Measurements from ENCODE around the gene RPTN.
A peak's percentile ranks its signal among the peaks of the same experiment; 100 is the strongest.
"Not testable (repeated sequence)": the region's sequence is repeated elsewhere in the genome, so short reads cannot be mapped to it uniquely, and the experiment has no call there.

The RPTN gene

DNA sequence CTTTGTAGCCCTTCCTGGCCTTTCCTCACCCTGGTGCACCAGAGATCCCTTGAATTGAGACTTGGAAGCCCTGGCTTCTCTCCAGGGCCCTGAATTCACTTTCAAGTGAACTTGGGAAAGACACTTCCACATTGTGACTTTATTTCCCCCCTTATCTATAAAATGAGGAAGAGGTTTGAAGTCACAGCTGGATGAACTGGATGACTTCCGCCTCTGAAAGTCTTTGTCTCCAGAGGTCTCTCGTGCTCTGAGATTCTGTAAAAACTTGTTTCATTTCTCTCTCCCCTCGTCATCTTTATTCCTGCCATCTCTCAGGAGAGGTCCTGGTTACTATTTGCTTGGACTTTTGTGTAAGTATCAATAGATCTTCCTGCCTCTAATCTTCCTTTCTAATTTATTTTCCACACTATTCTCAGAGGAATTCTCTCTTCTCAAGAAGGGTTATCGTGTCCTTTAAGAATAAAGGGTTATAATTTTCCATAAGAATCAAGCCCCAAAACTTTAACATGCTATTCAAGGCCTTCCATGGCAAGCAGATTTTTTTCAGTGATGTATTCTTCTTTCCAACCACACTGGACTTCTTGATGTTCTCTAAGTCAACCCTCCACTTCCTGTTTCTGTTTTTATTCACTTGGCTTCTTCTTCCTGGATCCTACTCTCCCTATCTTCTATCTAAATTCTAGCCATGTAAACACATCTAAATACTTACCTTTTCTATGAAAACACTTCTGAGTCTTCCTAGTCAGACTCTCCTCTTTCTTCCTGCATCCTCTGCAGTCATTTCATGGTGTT lies 6.5 kb upstream of the RPTN start:
- DNase-seq: no peak

DNA sequence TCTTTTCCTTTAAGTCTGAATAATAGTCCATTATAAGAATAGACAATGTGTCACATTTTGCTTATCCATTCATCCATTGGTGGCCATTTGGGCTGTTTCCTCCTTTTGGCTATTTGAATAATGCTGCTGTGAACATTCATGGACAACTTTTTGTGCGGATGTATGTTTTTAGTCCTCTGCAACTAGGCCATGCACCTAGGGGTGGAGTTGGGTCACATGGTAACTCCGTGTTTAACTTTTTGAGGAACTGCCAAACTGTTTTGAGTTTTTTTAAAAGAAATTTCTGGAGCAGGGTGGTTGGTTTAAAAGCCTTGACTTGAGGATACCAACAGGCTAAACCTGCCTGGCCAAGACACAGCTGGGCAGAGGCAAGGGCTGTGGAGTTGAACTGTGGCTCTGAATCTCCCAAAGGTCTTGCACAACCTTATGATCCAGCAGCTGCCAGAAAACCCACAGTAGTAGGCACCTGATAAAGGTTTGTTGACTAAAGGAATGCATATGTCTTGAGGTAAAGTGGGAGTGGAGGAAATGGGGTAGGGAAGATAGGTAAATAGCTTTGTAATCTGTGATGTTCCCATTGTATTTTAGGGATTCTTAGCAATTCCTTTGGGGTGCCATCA lies 5.6 kb upstream of the RPTN start:
- DNase-seq: no peak

- DNase-seq: no peak
These were observed 3.9 kb upstream of the RPTN start for GRCh38 chr1:152162792-152163463.

GRCh38 chr1:152160576-152160975 lies 1.5 kb upstream of the RPTN start:
- DNase-seq: no peak

GRCh38 chr1:152153996-152154395 lies 5.0 kb downstream of the RPTN start:
- no peak for DNase-seq

DNA sequence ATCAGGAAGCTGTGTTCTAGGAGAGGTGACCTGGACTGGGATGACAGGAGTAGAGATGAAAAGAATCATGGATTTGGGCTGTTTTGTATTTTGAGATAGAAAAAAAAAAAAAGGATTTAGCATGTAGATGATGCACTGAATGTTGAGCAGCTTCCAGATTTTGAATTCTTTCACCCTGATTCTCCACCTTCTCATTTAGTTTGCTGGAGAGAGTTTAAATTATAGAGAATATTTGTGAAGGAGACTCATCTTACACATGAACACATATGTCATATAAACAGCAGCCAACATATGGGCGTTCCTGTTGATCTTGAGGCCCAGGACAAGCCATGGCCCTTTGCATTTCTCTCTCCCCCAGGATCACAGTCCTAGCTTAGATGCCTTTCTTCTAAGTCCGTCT lies 7.4 kb downstream of the RPTN start:
- DNase-seq: no peak

- DNase-seq: no peak
These were observed 10.0 kb downstream of the RPTN start for GRCh38 chr1:152148981-152149380.

- no peak for DNase-seq
These were observed 11.0 kb downstream of the RPTN start for GRCh38 chr1:152148051-152148450.

DNA sequence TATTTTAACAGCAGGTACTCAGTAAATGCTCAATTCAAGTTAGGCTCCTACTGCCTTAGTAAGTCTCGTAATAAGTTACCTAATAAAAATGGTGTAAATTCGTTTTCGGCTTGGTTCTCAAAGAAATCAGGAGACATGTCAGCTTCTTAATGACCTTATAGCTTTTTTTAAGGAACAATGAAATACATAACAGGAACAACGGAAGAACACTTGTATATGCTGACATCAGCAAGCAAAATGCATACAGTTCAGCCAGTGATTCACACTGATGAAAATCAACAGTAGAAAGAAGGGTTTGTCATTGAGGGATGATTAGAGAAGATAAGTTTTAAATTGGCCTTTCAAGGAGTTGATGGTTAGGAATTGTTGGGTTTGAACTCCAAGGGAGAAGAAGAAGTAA lies 13.3 kb downstream of the RPTN start:
- no peak for DNase-seq

- not testable (repeated sequence) for DNase-seq
These were observed 14.3 kb downstream of the RPTN start for GRCh38 chr1:152144674-152145183.

- DNase-seq: no peak
These were observed 15.7 kb downstream of the RPTN start for GRCh38 chr1:152143150-152143887.

DNA sequence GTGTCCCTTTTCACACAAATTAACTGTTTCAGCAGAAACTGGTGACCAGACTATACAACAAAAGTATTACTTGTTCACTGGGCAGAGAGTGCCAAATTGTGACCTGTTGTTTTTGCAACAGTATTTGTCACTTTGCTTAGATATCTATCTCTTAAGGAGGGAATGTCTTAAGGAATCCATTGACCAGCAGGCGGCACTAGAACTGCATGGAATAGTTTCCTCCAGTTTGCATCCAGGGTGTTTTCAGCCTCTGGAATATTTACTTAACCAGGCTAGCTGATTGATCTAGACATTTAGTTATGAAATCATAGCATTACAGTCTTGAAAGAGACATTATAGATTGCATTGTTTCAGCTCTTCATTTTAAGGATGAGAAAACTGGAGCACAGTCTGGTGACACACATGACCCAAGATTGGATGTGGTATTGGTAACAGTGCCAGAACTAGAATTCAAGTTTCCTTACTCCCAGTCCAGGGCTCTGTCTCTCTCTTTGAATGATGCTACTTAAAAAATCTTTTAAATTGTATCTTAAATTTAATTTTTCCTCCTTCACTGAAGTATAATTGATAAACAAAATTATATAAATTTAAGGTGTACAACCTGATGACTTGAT lies 16.9 kb downstream of the RPTN start:
- DNase-seq: peak; percentile 33

DNA sequence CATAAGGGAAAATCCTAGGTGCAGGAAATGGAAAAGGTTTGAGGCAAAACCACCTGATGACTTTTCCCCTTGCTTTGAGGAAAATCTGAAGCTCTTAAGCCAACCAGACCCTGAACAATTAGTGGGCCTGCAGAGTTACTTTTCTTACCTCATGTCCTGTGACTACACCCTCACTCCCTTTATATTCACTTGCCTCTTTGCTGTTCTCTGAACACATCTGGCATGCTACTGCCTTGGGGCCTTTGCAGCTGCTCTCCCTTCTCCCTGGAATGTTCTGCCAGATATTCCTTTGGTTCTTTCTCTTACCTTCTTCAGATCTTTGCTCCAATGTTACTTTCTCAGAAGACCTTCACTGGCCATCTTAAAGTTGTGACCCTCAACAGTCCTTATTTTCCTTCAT lies 21.8 kb downstream of the RPTN start:
- DNase-seq: no peak

DNA sequence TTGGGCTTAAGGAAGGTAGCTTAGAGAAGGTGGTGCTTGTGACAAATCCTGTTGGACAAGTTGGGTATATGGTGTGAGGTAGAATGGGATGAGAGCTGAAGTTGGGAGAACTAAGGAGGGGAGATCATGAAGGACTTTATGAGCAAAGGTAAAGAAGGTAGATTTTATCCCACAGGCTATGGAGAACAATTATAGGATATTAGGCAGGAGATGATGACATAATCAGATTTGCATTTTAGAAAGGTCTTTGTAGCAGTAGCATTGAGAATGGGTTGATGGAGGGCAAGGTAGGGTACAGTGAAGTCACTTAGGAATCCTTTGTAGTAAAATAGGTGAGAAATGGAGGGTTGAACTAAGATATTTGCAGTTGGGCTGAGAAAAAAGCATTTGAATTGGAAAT lies 28.8 kb downstream of the RPTN start:
- no peak for DNase-seq

DNA sequence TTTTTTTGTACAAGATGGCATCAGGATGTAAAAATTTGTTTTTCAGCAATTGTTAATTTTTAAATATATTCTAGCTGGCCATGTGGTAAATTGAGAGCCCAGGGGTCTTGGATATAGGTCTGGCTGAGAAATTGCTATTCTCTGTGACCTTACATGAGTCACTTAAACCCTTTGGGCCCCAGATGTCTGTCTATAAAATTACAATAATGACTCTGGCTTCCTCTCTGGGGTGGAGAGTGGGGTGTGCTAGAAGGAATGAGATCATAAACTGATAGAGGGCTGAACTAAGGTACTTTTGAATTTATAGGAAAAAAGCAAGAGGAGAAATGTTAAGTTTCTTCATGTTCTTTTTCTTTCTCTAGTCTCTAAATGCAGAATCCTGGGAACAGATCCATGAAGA lies 31.4 kb downstream of the RPTN start:
- no peak for DNase-seq

DNA sequence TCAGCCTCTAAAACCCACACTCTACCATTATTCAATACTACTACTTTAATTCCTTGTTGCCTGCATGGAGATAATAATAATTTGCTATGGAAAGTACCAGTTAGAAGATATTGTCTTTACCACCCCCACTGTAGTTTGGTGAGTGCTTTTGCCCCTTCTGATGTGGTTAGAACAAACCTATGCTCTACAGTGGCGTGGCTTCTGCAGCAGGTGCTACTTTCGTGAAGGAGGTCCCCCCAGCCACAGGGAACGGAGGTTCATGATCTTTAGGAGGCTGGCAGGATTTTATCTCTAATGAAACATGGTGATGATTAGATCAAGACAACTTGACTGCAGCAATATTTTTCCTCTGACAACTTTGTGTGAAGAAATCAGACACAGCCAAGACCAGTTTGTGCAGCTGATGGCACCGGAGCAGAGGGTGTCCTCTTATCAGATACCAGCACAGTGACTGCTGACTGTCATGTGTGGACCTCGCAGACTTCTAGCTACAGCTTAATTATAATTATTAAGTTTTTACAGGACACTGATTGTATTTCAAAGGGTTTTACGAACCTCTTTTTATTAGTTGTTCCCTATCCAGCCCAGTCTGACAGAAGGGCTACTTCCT lies 33.1 kb downstream of the RPTN start:
- no peak for DNase-seq

- DNase-seq: no peak
These were observed 40.1 kb downstream of the RPTN start for GRCh38 chr1:152118915-152119314.

DNA sequence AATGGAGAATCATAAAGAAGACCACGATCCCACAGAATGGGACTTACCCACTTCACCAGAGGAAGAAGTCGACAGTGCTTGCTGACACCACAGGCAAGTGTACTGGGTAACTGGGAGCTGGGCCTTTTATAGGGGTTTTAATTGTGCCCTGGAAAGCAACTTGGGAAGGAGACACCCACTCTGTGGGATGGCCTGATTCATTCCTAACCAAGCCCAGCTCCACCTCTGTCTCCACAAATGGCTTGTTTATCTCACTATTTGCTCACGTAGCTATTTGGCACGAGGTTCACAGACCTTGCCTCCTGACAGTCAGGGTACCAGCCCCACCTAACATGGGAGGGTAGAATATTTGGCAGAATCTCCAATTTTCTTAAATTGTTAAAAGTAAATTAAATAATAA lies 43.7 kb downstream of the RPTN start, which contains the start of gene TCHH:
Gene TCHH, minus strand, starts transcription at position 101 of the 400 bp plus-strand sequence. CDS start 1,364 bp downstream, outside the sequence.
- no peak for DNase-seq

GRCh38 chr1:152112885-152113432 lies 46.1 kb downstream of the RPTN start:
- no peak for DNase-seq

DNA sequence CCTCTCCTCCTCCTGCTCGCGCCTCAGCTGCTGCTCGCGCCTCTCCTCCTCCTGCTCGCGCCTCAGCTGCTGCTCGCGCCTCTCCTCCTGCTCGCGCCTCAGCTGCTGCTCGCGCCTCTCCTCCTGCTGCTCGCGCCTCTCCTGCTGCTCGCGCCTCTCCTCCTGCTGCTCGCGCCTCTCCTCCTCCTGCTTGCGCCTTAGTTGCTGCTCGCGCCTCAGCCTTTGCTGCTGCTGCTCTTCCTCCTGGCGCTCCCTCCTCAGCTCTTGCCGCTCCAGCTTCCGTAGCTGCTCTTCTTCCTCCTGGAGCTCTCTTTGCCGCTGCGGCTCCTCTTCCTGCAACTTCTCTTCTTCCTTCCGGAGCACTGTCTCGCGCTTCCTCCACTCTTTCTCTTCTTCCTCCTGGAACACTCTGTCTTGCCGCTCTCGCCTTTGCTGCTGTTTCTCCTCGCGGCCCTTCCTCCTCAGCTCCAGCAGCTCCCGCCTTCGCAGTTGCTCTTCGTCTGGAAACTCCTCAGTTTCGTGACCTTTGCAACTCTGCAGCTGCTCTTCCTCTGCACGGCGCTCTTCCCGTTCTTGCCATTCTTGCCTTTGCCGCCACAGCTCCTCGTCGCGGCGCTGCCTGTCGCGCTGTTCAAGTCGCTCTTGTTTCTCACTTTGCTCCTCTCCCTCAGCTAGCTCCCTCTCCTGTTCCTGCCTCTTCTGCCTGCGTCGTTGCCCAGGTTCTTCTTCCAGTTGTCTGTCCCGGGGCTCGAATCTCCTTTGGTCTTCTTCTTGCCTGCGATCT lies 46.7 kb downstream of the RPTN start:
- DNase-seq: no peak

DNA sequence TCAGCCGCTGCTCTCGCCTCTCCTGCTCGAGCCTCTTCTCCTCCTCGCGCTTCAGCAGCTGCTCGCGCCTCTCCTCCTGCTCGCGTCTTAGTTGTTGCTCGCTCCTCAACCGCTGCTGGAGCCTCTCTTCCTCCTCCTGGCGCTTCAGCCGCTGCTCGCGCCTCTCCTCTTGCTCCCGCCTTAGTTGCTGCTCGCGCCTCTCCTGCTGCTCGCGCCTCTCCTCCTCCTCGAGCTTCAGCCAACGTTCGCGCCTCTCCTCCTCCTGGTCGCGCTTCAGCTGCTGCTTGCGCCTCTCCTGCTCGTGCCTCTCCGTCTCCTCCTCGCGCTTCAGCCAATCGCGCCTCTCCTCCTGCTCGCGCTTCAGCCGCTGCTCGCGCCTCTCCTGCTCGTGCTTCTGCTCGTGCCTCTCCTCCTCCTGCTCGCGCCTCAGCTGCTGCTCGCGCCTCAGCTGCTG lies 47.5 kb downstream of the RPTN start:
- peak; percentile 37 for DNase-seq
